Stomach (tissue), 9 donors: ENCODE results near the gene GJA5. TPM values are rescaled to one million over a fixed set of nuclear protein-coding genes. Genes with fewer than 3 reads are reported as not detected.

ENCODE experiments used
- DNase-seq, 2 donors: peaks; one replicate each; pipeline versions ENCODE4 v3.0.0 to v3.0.0-alpha.2; 2013 to 2019
- H3K27ac ChIP-seq, 5 donors: fragments of 200-600 bp in 4 of 5; sonication (generic) in 4 of 5; one replicate each; pipeline ENCODE4 v1.5.1; 2013 to 2019; ENCODE audit warnings: mild to moderate bottlenecking in 1 of 5, moderate library complexity in 1 of 5
- H3K27me3 ChIP-seq, 3 donors: fragments of 200-600 bp; sonication (generic); one replicate each; pipeline ENCODE4 v1.5.1; 2017 to 2019; ENCODE audit warnings: mixed run types in 1 of 3
- H3K36me3 ChIP-seq, 4 donors: fragments of 200-600 bp; sonication (generic); 1 replicate in 3 of 4; 2 replicates in 1 of 4; pipeline ENCODE4 v1.5.1; 2016 to 2019
- H3K4me1 ChIP-seq, 4 donors: fragments of 200-600 bp; sonication (generic); one replicate each; pipeline ENCODE4 v1.5.1; 2016 to 2019
- H3K4me3 ChIP-seq, 4 donors: fragments of 200-600 bp; sonication (generic) in 3 of 4; one replicate each; pipeline ENCODE4 v1.5.1; 2016 to 2019; ENCODE audit warnings: mild to moderate bottlenecking in 1 of 4
- H3K9me3 ChIP-seq, 4 donors: fragments of 200-600 bp; sonication (generic); one replicate each; pipeline ENCODE4 v1.5.1; 2016 to 2019
- EP300 ChIP-seq: sonication (generic); formaldehyde crosslinking; IDR thresholded peaks from one replicate; pipeline ENCODE4 v1.6.1; 2017; ENCODE audit warnings: antibody characterized with exemption
- POLR2A ChIP-seq, 4 donors: fragments of 450-650 bp; IDR thresholded peaks; one replicate each; pipeline ENCODE4 v1.6.1; 2016; ENCODE audit warnings: antibody characterized with exemption in 4 of 4, control low read depth in 2 of 4, mild to moderate bottlenecking in 1 of 4, moderate library complexity in 1 of 4
- POLR2AphosphoS5 ChIP-seq, 3 donors: sonication (generic); formaldehyde crosslinking; IDR thresholded peaks; one replicate each; pipeline ENCODE4 v1.6.1; 2016; ENCODE audit warnings: antibody characterized with exemption in 3 of 3
- WGBS, 5 donors: extraction: QIAGEN DNeasy Blood & Tissue Kit in 3 of 5; methylation state at CpG; one replicate each; pipeline versions ENCODE4 v1.1.5 to v1.1.7; 2013 to 2018; 5-methylcytosine and 5-hydroxymethylcytosine counted together
- intact Hi-C: fragments of 100-400 bp; cut with DNase I; formaldehyde crosslinking; loops from one replicate; pipeline ENCODE4 v1.15.1; 2023; ENCODE audit warnings: low total_unique reads
- polyA plus RNA-seq, 3 donors: library from polyadenylated mRNA; stranded (reverse); fragments of 200-250 nt; gene quantifications; one replicate each; pipeline ENCODE4 v1.2.3, GENCODE V29; 2013
- total RNA-seq, 5 donors: library from RNA; depleted of rRNA; stranded (reverse); fragments of >200 nt; gene quantifications; one replicate each; pipeline versions ENCODE4 v1.1.0 to v1.2.3, GENCODE V29; 2014 to 2016
- TF ChIP-seq, protein P1 (sequence below), 7 experiments: fragments of 450-650 bp in 4 of 7; fragments of 200-600 bp in 3 of 7; sonication (generic) in 3 of 7; IDR thresholded peaks; one replicate each; pipeline ENCODE4 v1.5.1; 2016 to 2019; ENCODE audit warnings: antibody characterized with exemption in 7 of 7, control low read depth in 2 of 7, mild to moderate bottlenecking in 1 of 7
- donor health status: healthy with polysubstance abuse.
- donor health status: Bipolar disorder and iron deficiency.
- donor health status: healthy.

The GJA5 gene
- total and polyA plus RNA-seq, 8 donors = under 0.01 to 4.8 (median 1.1) TPM; not detected in 1

DNA sequence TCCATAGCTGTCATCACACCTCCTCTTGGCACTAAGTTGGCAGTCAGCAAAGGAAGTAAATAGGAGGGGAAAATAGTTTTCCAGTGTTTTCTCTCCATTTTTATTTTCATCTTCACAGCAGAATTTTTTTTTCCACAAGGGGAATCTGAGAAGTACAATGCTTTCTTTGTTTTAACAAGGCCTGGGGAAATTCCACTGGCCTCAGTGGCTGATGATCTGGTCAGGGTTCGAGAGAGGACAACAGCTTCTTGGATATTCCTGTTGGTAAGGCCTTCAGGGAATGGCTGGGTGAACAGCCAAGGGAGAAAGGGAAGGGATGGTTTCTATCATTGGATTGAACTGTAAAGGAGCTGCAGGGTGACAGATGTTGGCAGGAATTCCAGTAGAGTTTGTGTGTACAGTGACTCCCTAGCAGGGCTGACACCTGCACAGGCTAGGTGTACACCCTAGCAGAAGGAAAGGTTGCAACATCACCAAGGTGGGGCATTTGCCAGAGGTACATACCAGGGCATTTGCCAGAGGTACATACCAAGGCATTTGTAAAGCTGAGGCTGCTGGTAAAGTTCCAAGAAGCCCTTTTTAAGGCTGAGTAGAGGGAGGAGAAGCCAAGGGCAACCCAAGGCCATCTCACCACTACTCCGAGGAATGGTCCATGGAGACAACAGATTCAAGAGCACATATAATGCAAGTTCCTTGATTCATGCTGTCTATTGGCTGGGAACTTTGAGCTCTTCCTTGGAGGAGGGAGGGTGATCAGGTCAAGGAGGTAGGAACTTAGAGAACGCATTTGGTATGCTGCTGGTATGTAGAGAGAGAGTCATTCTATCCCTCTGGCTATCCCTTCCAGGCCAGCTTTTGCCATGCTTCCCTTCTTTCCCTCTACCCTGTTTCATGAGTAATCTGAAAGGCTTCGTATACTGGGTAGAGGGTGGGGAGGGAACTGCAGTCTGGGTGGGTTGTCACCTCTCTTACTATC lies 3.1 kb downstream of the GJA5 start:
- peak; percentile 37 to 52 for DNase-seq
- Histone ChIP-seq H3K36me3 (no peaks in the 10 kb centered on the region), H3K4me3 (no peak overlapping the region), H3K27ac (no peak overlapping the region), H3K4me1 (peaks cover 0 to 6% (median 1%) of the 10 kb centered on the region in 4 donors), H3K27me3 (peaks cover 0 to 7% (median 0%) of the 10 kb centered on the region in 3 donors), H3K9me3 (no peaks in the 10 kb centered on the region)
- intact Hi-C loops = no loop called here
- WGBS, 5 donors = 70 to 81% (median 77%) methylated on average over 4 of the region's 4 CpGs
- no peak for TF ChIP-seq POLR2AphosphoS5 (IDR thresholded peaks at IDR 0.05)
- TF ChIP-seq, protein P1, sequence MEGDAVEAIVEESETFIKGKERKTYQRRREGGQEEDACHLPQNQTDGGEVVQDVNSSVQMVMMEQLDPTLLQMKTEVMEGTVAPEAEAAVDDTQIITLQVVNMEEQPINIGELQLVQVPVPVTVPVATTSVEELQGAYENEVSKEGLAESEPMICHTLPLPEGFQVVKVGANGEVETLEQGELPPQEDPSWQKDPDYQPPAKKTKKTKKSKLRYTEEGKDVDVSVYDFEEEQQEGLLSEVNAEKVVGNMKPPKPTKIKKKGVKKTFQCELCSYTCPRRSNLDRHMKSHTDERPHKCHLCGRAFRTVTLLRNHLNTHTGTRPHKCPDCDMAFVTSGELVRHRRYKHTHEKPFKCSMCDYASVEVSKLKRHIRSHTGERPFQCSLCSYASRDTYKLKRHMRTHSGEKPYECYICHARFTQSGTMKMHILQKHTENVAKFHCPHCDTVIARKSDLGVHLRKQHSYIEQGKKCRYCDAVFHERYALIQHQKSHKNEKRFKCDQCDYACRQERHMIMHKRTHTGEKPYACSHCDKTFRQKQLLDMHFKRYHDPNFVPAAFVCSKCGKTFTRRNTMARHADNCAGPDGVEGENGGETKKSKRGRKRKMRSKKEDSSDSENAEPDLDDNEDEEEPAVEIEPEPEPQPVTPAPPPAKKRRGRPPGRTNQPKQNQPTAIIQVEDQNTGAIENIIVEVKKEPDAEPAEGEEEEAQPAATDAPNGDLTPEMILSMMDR (IDR thresholded peaks at IDR 0.05) = no peak

DNA sequence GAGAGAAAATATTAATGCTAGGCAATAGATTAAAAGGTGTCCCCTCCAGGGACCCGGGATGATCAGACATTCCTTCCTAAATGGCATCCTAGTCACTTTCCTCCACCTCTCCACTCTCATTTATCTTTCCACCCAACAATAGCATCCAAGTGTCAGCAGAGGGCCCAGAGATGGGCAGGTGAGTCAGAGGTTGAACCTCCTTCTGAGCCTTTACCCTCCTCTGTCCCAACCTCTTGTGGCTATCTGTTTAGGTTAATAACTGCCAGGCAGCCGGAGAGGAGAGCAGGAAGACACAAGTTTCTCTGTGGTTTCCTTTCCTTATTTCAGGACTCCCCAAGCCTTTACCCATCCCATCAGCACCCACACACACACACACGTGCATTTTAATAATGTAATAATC lies 4.1 kb downstream of the GJA5 start:
- no peak for DNase-seq
- H3K4me3 ChIP-seq = no peak overlapping the region
- intact Hi-C loops = no loop called here
- no peaks in the 10 kb centered on the region for H3K9me3 ChIP-seq
- TF ChIP-seq EP300 (no peak), POLR2A (IDR thresholded peaks at IDR 0.05) (no peak), POLR2AphosphoS5 (IDR thresholded peaks at IDR 0.05) (no peak)
- TF ChIP-seq, protein P1 (IDR thresholded peaks at IDR 0.05) = no peak
- 50 to 74% (median 67%) methylated on average over 3 of the region's 3 CpGs for WGBS, 5 donors
- H3K27ac ChIP-seq = no peak overlapping the region
- peaks cover 0 to 7% (median 0%) of the 10 kb centered on the region in 3 donors for H3K27me3 ChIP-seq
- no peaks in the 10 kb centered on the region for H3K36me3 ChIP-seq
- H3K4me1 ChIP-seq = no peaks in the 10 kb centered on the region

DNA sequence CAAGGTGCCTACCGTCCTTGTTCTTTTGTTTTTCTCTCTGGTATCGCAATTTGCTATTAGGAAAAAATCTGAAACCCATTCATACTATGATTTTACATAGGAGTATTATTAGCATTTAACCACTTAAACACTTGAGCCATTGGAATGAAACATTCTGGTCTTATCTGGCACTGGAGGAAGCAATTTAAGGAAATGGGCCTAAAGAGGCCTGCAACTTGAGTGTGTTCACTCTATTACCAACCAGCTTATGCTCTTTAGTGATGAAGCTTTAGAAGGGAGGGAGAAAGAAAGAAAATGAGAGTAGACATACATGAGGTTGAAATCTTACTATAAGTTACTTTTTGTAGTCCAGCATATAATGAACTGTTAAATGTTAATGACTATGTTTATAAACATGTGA lies 5.7 kb downstream of the GJA5 start:
- Histone ChIP-seq H3K4me1 (no peaks in the 10 kb centered on the region), H3K27ac (no peak overlapping the region), H3K36me3 (no peaks in the 10 kb centered on the region), H3K9me3 (no peaks in the 10 kb centered on the region), H3K4me3 (no peak overlapping the region), H3K27me3 (no peaks in the 10 kb centered on the region)
- WGBS, 5 donors = 82 to 90% (median 89%) methylated on average over 2 of the region's 2 CpGs
- no peak for DNase-seq
- intact Hi-C loops = no loop called here
- TF ChIP-seq, protein P1 (IDR thresholded peaks at IDR 0.05) = no peak
- no peak for TF ChIP-seq POLR2AphosphoS5 (IDR thresholded peaks at IDR 0.05)
- TF ChIP-seq POLR2A (IDR thresholded peaks at IDR 0.05) = no peak
- no peak for TF ChIP-seq EP300

DNA sequence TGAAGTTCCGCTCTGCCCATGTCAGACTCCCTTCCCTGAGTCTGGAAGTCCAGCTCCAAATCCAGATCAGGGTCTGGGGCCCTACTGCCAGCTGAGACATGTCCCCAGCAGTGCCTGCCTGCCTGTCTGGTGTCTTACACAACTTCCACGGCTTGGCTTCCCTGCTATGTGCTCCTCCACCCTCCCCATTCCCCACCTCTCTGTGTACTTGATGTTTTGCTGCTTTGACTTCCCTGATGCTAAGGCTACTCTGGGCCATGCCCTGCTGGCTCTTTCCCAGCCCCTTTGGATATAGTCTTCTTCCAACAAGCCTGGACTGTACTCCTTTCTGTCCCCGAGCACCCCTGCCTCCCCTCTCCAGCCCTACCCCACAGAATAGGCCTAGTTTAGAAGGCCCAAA lies 7.3 kb downstream of the GJA5 start:
- DNase-seq = no peak
- H3K36me3 ChIP-seq = no peaks in the 10 kb centered on the region
- no peak overlapping the region for H3K4me3 ChIP-seq
- TF ChIP-seq EP300 (no peak), POLR2A (IDR thresholded peaks at IDR 0.05) (no peak), POLR2AphosphoS5 (IDR thresholded peaks at IDR 0.05) (no peak)
- TF ChIP-seq, protein P1 (IDR thresholded peaks at IDR 0.05) = no peak
- H3K27ac ChIP-seq = no peak overlapping the region
- no peaks in the 10 kb centered on the region for H3K9me3 ChIP-seq
- WGBS, 5 donors = 63 to 84% (median 76%) methylated on average over 3 of the region's 3 CpGs
- no peaks in the 10 kb centered on the region for H3K27me3 ChIP-seq
- H3K4me1 ChIP-seq = no peaks in the 10 kb centered on the region
- intact Hi-C loops = no loop called here
